Measurements from ENCODE around the gene COQ8B.
"Not testable (repeated sequence)": the region's sequence is repeated elsewhere in the genome, so short reads cannot be mapped to it uniquely, and the experiment has no call there.

COQ8B gene

GRCh38 chr19:40668991-40669614 lies 47.6 kb downstream of the COQ8B start:
- no peak for DNase-seq (ENCODE audit: low read depth, low spot score)

GRCh38 chr19:40667602-40668001 lies 49.1 kb downstream of the COQ8B start:
- no peak for DNase-seq (ENCODE audit: low read depth, low spot score)

- DNase-seq (ENCODE audit: low read depth, low spot score) = no peak
These were observed 49.8 kb downstream of the COQ8B start for GRCh38 chr19:40666803-40667438.

- DNase-seq (ENCODE audit: low read depth, low spot score) = peak; percentile 14
These were observed 52.7 kb downstream of the COQ8B start for GRCh38 chr19:40663695-40664692.

- DNase-seq (ENCODE audit: low read depth, low spot score) = peak; percentile 93
These were observed 53.6 kb downstream of the COQ8B start for GRCh38 chr19:40662925-40663694.

GRCh38 chr19:40661616-40662015 lies 55.1 kb downstream of the COQ8B start:
- DNase-seq (ENCODE audit: low read depth, low spot score) = no peak

- DNase-seq (ENCODE audit: low read depth, low spot score) = no peak
These were observed 57.1 kb downstream of the COQ8B start for GRCh38 chr19:40659566-40659965.

GRCh38 chr19:40659116-40659515 lies 57.6 kb downstream of the COQ8B start:
- no peak for DNase-seq (ENCODE audit: low read depth, low spot score)

- no peak for DNase-seq (ENCODE audit: low read depth, low spot score)
These were observed 58.7 kb downstream of the COQ8B start for GRCh38 chr19:40658031-40658430.

- not testable (repeated sequence) for DNase-seq (ENCODE audit: low read depth, low spot score)
These were observed 61.0 kb downstream of the COQ8B start for GRCh38 chr19:40655684-40656083.

GRCh38 chr19:40652303-40652702 lies 64.4 kb downstream of the COQ8B start:
- not testable (repeated sequence) for DNase-seq (ENCODE audit: low read depth, low spot score)

GRCh38 chr19:40650749-40651305 lies 65.9 kb downstream of the COQ8B start:
- DNase-seq (ENCODE audit: low read depth, low spot score) = no peak

GRCh38 chr19:40649903-40650675 lies 66.6 kb downstream of the COQ8B start:
- not testable (repeated sequence) for DNase-seq (ENCODE audit: low read depth, low spot score)

GRCh38 chr19:40646743-40647254 lies 69.9 kb downstream of the COQ8B start:
- DNase-seq (ENCODE audit: low read depth, low spot score) = no peak

GRCh38 chr19:40642757-40643305 lies 73.9 kb downstream of the COQ8B start:
- DNase-seq (ENCODE audit: low read depth, low spot score) = no peak

GRCh38 chr19:40642051-40642706 lies 74.5 kb downstream of the COQ8B start:
- no peak for DNase-seq (ENCODE audit: low read depth, low spot score)

All from ELF-1 (cell line).